ENCODE data around the gene NPLOC4. TPM values are rescaled to one million over a fixed set of nuclear protein-coding genes. Genes with fewer than 3 reads are reported as not detected.

NPLOC4 gene
- total RNA-seq, 4 donors from 2014 or later, result 176 to 290 (median 263) TPM

GRCh38 chr17:81683584-81684441 lies 46.9 kb upstream of the NPLOC4 start, which contains the start of the genes ARL16 and HGS:
TSS of gene ARL16 (minus strand) at chr17:81683797. CDS start at chr17:81683753, 44 bp downstream.
TSS of gene HGS (plus strand) at chr17:81684011. CDS start at chr17:81684067, 56 bp downstream.
- TF ChIP-seq CTCF (IDR thresholded peaks at IDR 0.05 in 4 of 5, conservative IDR thresholded peaks at IDR 0.05 in 1 of 5), result no peak
- TF ChIP-seq POLR2A (IDR thresholded peaks at IDR 0.05), result peak; percentile 69 to 90
- Histone ChIP-seq H3K27me3 (no peaks in the 10 kb centered on the region), H3K27ac (peak within 1 kb of the TSS; percentile 82 to 97 (median 88)), H3K9me3 (no peaks in the 10 kb centered on the region), H3K4me1 (peaks cover 23 to 27% of the 10 kb centered on the region in 2 donors), H3K36me3 (peaks cover 0 to 32% of the 10 kb centered on the region in 2 donors), H3K4me3 (peak within 1 kb of the TSS; percentile 90 to 99 (median 97))
- DNase-seq (peak; percentile 96 to 99), ATAC-seq (peak; percentile 99 to 100)
- in situ Hi-C loops (cut with MboI; ENCODE audit: low sequenced_read_pairs in 4 of 4) (no loop called here), intact Hi-C loops (cut with DNase I; ENCODE audit: low total_unique reads) (loop anchor here (1.0 kb wide), 2 partner anchors 18 to 47 kb away; partner anchors contain the start of genes CCDC137, NPLOC4, OXLD1 and TSPAN10)

DNA sequence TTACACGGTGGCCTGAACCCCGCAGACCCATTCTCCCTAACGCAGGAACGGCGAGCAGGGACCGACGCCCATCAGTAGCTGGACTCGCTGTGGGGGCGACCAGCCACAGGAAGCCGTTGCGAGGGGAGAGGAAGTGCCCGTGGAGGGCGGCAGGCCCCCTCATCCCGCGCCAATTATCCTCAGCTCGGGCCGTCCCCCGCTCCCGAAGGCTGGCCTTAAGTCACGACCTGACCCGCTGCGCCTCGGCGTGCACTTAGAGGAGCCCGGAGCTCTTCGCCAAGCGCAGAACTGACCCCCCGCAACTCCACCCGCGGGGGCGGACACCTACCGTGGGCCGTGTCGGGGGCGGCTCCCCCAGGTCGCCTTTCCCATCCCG lies 46.3 kb upstream of the NPLOC4 start:
- in situ Hi-C loops (cut with MboI; ENCODE audit: low sequenced_read_pairs in 4 of 4), result no loop called here
- intact Hi-C loops (cut with DNase I; ENCODE audit: low total_unique reads), result loop anchor here (1.0 kb wide), 2 partner anchors 17 to 46 kb away; partner anchors contain the start of genes CCDC137, NPLOC4, OXLD1 and TSPAN10
- TF ChIP-seq CTCF (IDR thresholded peaks at IDR 0.05 in 4 of 5, conservative IDR thresholded peaks at IDR 0.05 in 1 of 5) (no peak), POLR2A (IDR thresholded peaks at IDR 0.05) (no peak)
- ATAC-seq (no peak), DNase-seq (no peak)
- Histone ChIP-seq H3K4me3 (peak overlapping the region; percentile 90 to 99 (median 97)), H3K4me1 (peaks cover 23 to 27% of the 10 kb centered on the region in 2 donors), H3K27me3 (no peaks in the 10 kb centered on the region), H3K27ac (peak overlapping the region; percentile 82 to 97 (median 88)), H3K9me3 (no peaks in the 10 kb centered on the region), H3K36me3 (peaks cover 0 to 26% of the 10 kb centered on the region in 2 donors)

DNA sequence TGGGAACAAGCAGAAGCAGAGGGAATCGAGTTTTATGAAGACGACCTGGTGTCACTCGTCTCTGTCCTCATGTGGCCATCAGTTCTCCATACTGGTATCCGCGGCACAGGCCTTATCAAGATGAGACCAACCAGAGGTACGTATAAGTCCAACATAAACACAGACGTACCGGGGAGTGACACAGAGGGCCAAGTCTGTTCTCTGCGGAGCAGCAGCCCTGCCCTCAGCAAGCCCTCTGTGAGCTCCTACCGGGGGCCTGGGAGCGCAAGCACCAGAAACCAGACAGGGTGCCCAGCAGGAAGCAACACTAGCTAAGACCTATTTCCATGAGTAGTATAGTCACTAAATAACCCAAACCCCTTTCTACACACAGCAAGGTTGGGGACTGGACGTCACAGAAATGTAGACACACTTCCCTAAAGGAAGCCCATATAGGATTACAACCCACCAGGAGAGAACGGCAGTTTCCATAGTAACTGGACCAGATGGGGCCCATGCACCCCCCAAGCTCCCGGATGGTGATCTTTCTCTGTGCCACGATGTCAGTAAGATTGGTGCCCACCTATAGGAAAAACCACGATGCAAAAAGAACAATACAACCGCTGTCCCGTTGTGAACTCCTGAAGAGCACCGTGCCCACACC lies 45.8 kb upstream of the NPLOC4 start:
- Histone ChIP-seq H3K27ac (peak overlapping the region; percentile 82 to 97 (median 88)), H3K9me3 (no peaks in the 10 kb centered on the region), H3K4me1 (peaks cover 23 to 27% of the 10 kb centered on the region in 2 donors), H3K36me3 (peaks cover 0 to 21% of the 10 kb centered on the region in 2 donors), H3K4me3 (peak overlapping the region; percentile 90 to 99 (median 97)), H3K27me3 (no peaks in the 10 kb centered on the region)
- no peak for TF ChIP-seq POLR2A (IDR thresholded peaks at IDR 0.05)
- TF ChIP-seq CTCF (IDR thresholded peaks at IDR 0.05 in 4 of 5, conservative IDR thresholded peaks at IDR 0.05 in 1 of 5), result no peak
- in situ Hi-C loops (cut with MboI; ENCODE audit: low sequenced_read_pairs in 4 of 4), result no loop called here
- no peak for ATAC-seq
- intact Hi-C loops (cut with DNase I; ENCODE audit: low total_unique reads), result loop anchor here (1.0 kb wide), 2 partner anchors 16 to 45 kb away; partner anchors contain the start of genes CCDC137, NPLOC4, OXLD1 and TSPAN10
- DNase-seq, result no peak

DNA sequence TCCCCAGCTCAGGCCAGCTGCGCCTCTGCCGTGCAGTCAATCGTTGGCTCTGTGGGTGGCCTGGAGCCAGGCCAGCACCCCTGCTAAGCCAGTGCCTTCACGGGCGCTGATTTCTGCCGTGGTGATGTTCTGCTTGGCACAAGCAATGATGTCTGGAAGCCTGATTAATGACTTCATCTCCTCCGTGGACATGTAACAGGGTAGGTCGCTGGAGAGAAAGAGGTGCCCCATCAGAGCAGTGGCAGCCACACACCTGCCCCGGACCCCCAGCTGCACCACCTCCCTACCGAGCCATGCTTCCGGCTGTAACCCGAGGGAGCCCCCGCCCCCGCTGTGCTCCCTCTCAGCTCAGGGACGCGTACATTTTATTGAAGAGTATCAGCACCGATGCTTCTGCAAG lies 44.8 kb upstream of the NPLOC4 start:
- no peaks in the 10 kb centered on the region for H3K9me3 ChIP-seq
- ATAC-seq (no peak), DNase-seq (no peak)
- intact Hi-C loops (cut with DNase I; ENCODE audit: low total_unique reads), result no loop called here
- in situ Hi-C loops (cut with MboI; ENCODE audit: low sequenced_read_pairs in 4 of 4), result no loop called here
- no peaks in the 10 kb centered on the region for H3K27me3 ChIP-seq
- no peak overlapping the region for H3K4me3 ChIP-seq
- TF ChIP-seq POLR2A (IDR thresholded peaks at IDR 0.05), result no peak
- H3K27ac ChIP-seq, result no peak overlapping the region
- peaks cover 23 to 27% of the 10 kb centered on the region in 2 donors for H3K4me1 ChIP-seq
- peaks cover 0 to 11% of the 10 kb centered on the region in 2 donors for H3K36me3 ChIP-seq

All from gastrocnemius medialis (tissue), 4 donors.